Measurements from ENCODE around the gene CHST6. TPM values are rescaled to one million over a fixed set of nuclear protein-coding genes. Genes with fewer than 3 reads are reported as not detected.

Gene CHST6
- total and polyA plus RNA-seq, 10 of the 15 experiments (the other 5 are each of a cell fraction or from before 2014, with no cell fraction given): 0.14 to 2.5 (median 0.51) TPM

- no peak for TF ChIP-seq RCOR1 (conservative IDR thresholded peaks at IDR 0.05; ENCODE audit: low read depth, low read length)
- TF ChIP-seq HDAC2 (IDR thresholded peaks at IDR 0.05): no peak
- no peak for TF ChIP-seq EGR1 (IDR thresholded peaks at IDR 0.05; ENCODE audit: borderline replicate concordance in 1 of 2, low read depth in 2 of 2, low read length in 2 of 2)
Measured at GRCh38 chr16:75491876-75492275, 3.4 kb downstream of the CHST6 start (continued).

- H3K4me2 ChIP-seq (ENCODE audit: control insufficient read depth, insufficient read depth): no peak overlapping the region
- RAD21 ChIA-PET (ENCODE audit: unreplicated experiment): interaction anchor here (1.9 to 3.4 kb wide), 2 partner anchors 16 to 29 kb away, joined by 15 to 19 read pairs; no protein-coding TSS in a partner anchor
- intact Hi-C loops (cut with micrococcal nuclease; ENCODE audit: unreplicated experiment) (no loop called here), in situ Hi-C loops (cut with MboI) (no loop called here)
- H3K36me3 ChIP-seq (ENCODE audit: control insufficient read depth in 2 of 2, insufficient read depth in 2 of 2, low read length in 1 of 2): no peaks in the 10 kb centered on the region
- H3K9me3 ChIP-seq (replicated peaks; ENCODE audit: control insufficient read depth, insufficient read depth, low read length): no peaks in the 10 kb centered on the region
- DNase-seq (ENCODE audit: low read depth, low spot score): no peak
- H3K27ac ChIP-seq (ENCODE audit: control insufficient read depth, insufficient read depth): peak overlapping the region; percentile 55; the same call in 1 of the 2 replicates
- ATAC-seq: no peak
- 96% methylated on average over 2 of the region's 2 CpGs for WGBS (ENCODE audit: insufficient coverage, insufficient replicate concordance, low lambda C conversion rate, missing lambda C conversion rate)
- no peaks in the 10 kb centered on the region for H3K79me2 ChIP-seq (ENCODE audit: control insufficient read depth, insufficient read depth, low read length)
- no peak for TF ChIP-seq ZBTB4 (CRISPR knock-in tag; IDR thresholded peaks at IDR 0.05)
- TF ChIP-seq ZNF24 (IDR thresholded peaks at IDR 0.05): no peak
- no peak for TF ChIP-seq RUNX3 (IDR thresholded peaks at IDR 0.05; ENCODE audit: low read length)
- TF ChIP-seq ZNF592 (IDR thresholded peaks at IDR 0.05): no peak
- no peak for TF ChIP-seq ZSCAN29 (IDR thresholded peaks at IDR 0.05)
- TF ChIP-seq EGR1 (IDR thresholded peaks at IDR 0.05; ENCODE audit: borderline replicate concordance in 1 of 2, low read depth in 2 of 2, low read length in 2 of 2): no peak
- no peak for TF ChIP-seq RBBP5 (conservative IDR thresholded peaks at IDR 0.05)
- TF ChIP-seq IRF5 (IDR thresholded peaks at IDR 0.05; ENCODE audit: borderline replicate concordance): no peak
- no peak for TF ChIP-seq HDAC6 (IDR thresholded peaks at IDR 0.05; ENCODE audit: unreplicated experiment)
- TF ChIP-seq YY1 (IDR thresholded peaks at IDR 0.05; ENCODE audit: low read depth, low read length): no peak
- no peak for TF ChIP-seq FOXK2 (IDR thresholded peaks at IDR 0.05)
- TF ChIP-seq ZNF384 (IDR thresholded peaks at IDR 0.05; ENCODE audit: borderline replicate concordance, low read depth, low read length): no peak
- TF ChIP-seq ZNF217 (IDR thresholded peaks at IDR 0.05): no peak
- POLR2A ChIA-PET: no interaction called here
- H3K27me3 ChIP-seq (replicated peaks in 1 of 2; ENCODE audit: control insufficient read depth in 2 of 2, insufficient read depth in 2 of 2, low read length in 1 of 2): no peaks in the 10 kb centered on the region
- peak overlapping the region; percentile 37 for H2AFZ ChIP-seq (ENCODE audit: control insufficient read depth, low read depth, low read length)
- CTCF ChIA-PET: interaction anchor here (0.6 to 1.7 kb wide), 6 partner anchors 13 to 133 kb away, joined by 3 to 6 read pairs (median 3); no protein-coding TSS in a partner anchor
- BruUV-seq (replicated peaks): no TSS peak
- no peak overlapping the region for H3K4me3 ChIP-seq
- H4K20me1 ChIP-seq (ENCODE audit: control insufficient read depth, insufficient read depth): no peaks in the 10 kb centered on the region
- H3K4me1 ChIP-seq (ENCODE audit: control insufficient read depth, insufficient read depth, low read length): peaks cover 50% of the 10 kb centered on the region
- H3K9ac ChIP-seq (ENCODE audit: control insufficient read depth, insufficient read depth, low read length): no peak overlapping the region
- no peak for FAIRE-seq
- SMC1A ChIA-PET (ENCODE audit: uncharacterized antibody, unreplicated experiment): interaction anchor here (1.5 to 3.0 kb wide), 2 partner anchors 23 to 61 kb away, joined by 3 to 11 read pairs; no protein-coding TSS in a partner anchor
Measured at GRCh38 chr16:75488322-75488721, 6.9 kb downstream of the CHST6 start.

Measured in GM12878 (cell line).